Measurements from ENCODE around the gene TAP2.

Gene TAP2

DNA sequence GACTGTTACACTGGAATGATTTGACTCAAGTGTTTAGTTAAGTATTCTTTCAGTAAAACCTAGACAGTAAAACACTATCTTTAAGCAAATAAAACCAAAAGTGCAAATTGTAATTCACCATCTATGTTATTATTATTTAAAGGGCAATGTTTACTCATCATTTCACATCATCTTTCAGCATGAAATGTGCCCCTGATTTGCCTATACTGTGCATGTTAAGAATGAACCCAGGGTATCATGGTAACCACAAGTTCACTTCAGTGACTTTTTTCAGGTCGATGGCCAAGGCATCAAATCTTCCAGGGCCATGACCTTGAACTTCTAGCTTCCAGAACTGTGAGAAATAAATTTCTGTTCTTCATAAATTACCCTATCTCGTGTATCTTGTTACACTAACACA is 19.7 kb downstream of the TAP2 start:
- Histone ChIP-seq H3K4me1 (ENCODE audit: low read length) (peaks cover 36% of the 10 kb centered on the region), H3K79me2 (ENCODE audit: low read length) (no peaks in the 10 kb centered on the region), H3K27me3 (ENCODE audit: low read depth, low read length) (no peaks in the 10 kb centered on the region), H3K4me2 (ENCODE audit: low read length) (no peak overlapping the region), H3K9ac (ENCODE audit: low read length) (no peak overlapping the region), H4K20me1 (ENCODE audit: insufficient read depth, low read length) (no peaks in the 10 kb centered on the region), H3K36me3 (replicated peaks; ENCODE audit: low read depth, low read length) (peaks cover 13% of the 10 kb centered on the region), H3K4me3 (ENCODE audit: low read length) (no peak overlapping the region), H3K9me3 (ENCODE audit: insufficient read depth, low read length) (no peaks in the 10 kb centered on the region), H2AFZ (ENCODE audit: low read depth, low read length) (no peak overlapping the region), H3K27ac (ENCODE audit: low read length) (no peak overlapping the region)
- no peak for TF ChIP-seq EZH2phosphoT487 (IDR thresholded peaks at IDR 0.05; ENCODE audit: low read depth)
- TF ChIP-seq, protein P1, sequence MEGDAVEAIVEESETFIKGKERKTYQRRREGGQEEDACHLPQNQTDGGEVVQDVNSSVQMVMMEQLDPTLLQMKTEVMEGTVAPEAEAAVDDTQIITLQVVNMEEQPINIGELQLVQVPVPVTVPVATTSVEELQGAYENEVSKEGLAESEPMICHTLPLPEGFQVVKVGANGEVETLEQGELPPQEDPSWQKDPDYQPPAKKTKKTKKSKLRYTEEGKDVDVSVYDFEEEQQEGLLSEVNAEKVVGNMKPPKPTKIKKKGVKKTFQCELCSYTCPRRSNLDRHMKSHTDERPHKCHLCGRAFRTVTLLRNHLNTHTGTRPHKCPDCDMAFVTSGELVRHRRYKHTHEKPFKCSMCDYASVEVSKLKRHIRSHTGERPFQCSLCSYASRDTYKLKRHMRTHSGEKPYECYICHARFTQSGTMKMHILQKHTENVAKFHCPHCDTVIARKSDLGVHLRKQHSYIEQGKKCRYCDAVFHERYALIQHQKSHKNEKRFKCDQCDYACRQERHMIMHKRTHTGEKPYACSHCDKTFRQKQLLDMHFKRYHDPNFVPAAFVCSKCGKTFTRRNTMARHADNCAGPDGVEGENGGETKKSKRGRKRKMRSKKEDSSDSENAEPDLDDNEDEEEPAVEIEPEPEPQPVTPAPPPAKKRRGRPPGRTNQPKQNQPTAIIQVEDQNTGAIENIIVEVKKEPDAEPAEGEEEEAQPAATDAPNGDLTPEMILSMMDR (IDR thresholded peaks at IDR 0.05; ENCODE audit: low read depth, low read length) = no peak

DNA sequence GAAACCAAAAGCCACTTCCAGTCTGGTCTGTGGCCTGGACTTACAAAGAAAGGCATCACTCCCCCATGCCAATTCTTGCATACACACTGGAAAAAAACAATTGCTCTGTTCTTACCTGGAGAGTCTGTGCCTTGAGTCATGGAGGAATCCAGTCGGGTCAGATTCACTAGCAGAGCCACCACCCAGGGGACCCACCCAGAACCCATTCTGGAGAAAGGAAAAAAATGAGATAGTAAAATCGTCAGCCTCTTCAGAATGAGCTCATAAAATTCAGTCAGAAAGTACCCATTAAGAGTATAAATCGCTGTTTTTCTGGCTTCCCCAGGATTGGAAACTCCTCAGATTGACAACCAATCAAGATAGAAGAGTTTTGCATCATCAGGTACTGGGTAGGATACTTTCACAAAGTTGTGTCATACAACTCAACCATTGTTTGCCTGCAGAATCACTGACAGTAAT is 21.8 kb downstream of the TAP2 start, which contains the start of gene HLA-DOB:
HLA-DOB (minus strand) TSS at position 257 of the 459 bp plus-strand sequence; CDS start at position 206, 51 bp downstream.
- Histone ChIP-seq H3K79me2 (ENCODE audit: low read length) (no peaks in the 10 kb centered on the region), H3K27ac (ENCODE audit: low read length) (peak within 1 kb of the TSS; percentile 79), H3K36me3 (replicated peaks; ENCODE audit: low read depth, low read length) (peaks cover 13% of the 10 kb centered on the region), H3K9me3 (ENCODE audit: insufficient read depth, low read length) (no peaks in the 10 kb centered on the region), H3K9ac (ENCODE audit: low read length) (peak within 1 kb of the TSS; percentile 60), H3K27me3 (ENCODE audit: low read depth, low read length) (no peaks in the 10 kb centered on the region), H3K4me3 (ENCODE audit: low read length) (peak within 1 kb of the TSS; percentile 76), H3K4me2 (ENCODE audit: low read length) (peak within 1 kb of the TSS; percentile 93), H3K4me1 (ENCODE audit: low read length) (peaks cover 33% of the 10 kb centered on the region), H4K20me1 (ENCODE audit: insufficient read depth, low read length) (no peaks in the 10 kb centered on the region), H2AFZ (ENCODE audit: low read depth, low read length) (peak within 1 kb of the TSS; percentile 91)
- no peak for TF ChIP-seq EZH2phosphoT487 (IDR thresholded peaks at IDR 0.05; ENCODE audit: low read depth)
- TF ChIP-seq, protein P1 (IDR thresholded peaks at IDR 0.05; ENCODE audit: low read depth, low read length) = no peak

DNA sequence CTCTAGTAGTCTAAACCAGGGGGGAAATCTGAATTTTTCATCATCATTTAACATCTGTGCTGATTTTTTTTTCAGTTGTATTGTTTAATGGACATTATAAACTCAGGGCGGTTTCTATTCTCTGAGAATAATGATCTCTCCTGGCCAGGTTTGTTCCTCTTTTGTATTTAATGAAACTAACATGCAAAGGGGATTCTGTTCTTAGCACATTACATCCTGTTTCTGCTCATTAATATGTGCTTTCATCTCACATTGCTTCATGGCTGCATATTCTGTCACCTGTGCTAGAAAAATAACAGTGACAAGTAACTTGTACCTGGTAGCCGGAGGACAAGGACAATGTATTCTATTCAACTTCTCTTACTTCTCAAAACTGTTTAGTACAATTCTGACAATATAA is 22.5 kb downstream of the TAP2 start:
- Histone ChIP-seq H3K4me2 (ENCODE audit: low read length) (peak overlapping the region; percentile 93), H3K4me3 (ENCODE audit: low read length) (peak overlapping the region; percentile 76), H3K36me3 (replicated peaks; ENCODE audit: low read depth, low read length) (peaks cover 13% of the 10 kb centered on the region), H3K9me3 (ENCODE audit: insufficient read depth, low read length) (no peaks in the 10 kb centered on the region), H2AFZ (ENCODE audit: low read depth, low read length) (no peak overlapping the region), H3K4me1 (ENCODE audit: low read length) (peaks cover 26% of the 10 kb centered on the region), H3K9ac (ENCODE audit: low read length) (peak overlapping the region; percentile 60), H3K27ac (ENCODE audit: low read length) (peak overlapping the region; percentile 79), H3K27me3 (ENCODE audit: low read depth, low read length) (no peaks in the 10 kb centered on the region), H4K20me1 (ENCODE audit: insufficient read depth, low read length) (no peaks in the 10 kb centered on the region), H3K79me2 (ENCODE audit: low read length) (no peaks in the 10 kb centered on the region)
- TF ChIP-seq, protein P1 (IDR thresholded peaks at IDR 0.05; ENCODE audit: low read depth, low read length) = no peak
- TF ChIP-seq EZH2phosphoT487 (IDR thresholded peaks at IDR 0.05; ENCODE audit: low read depth) = no peak

DNA sequence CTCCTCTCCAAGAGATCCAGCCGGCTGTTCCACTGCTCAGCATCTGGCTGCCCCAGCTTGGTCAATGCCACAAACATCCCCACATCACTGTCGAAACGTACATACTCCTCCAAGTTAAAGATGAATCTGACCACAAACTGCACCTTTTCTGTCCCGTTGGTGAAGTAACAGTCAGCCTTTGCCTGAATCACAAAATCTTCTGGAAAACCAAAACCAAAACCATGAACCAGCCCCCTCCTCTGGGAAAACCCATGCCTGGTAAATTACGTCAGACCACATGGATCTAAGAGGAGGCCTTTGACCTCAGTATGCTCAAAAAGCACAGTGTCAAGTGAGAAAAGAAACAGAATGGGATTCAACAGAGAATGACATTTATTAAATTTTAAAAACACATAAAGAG is 23.4 kb downstream of the TAP2 start:
- TF ChIP-seq, protein P1 (IDR thresholded peaks at IDR 0.05; ENCODE audit: low read depth, low read length) = no peak
- no peak for TF ChIP-seq EZH2phosphoT487 (IDR thresholded peaks at IDR 0.05; ENCODE audit: low read depth)
- Histone ChIP-seq H3K9ac (ENCODE audit: low read length) (peak overlapping the region; percentile 40; the same call in 1 of the 2 replicates), H3K27me3 (ENCODE audit: low read depth, low read length) (no peaks in the 10 kb centered on the region), H4K20me1 (ENCODE audit: insufficient read depth, low read length) (no peaks in the 10 kb centered on the region), H3K36me3 (replicated peaks; ENCODE audit: low read depth, low read length) (peaks cover 13% of the 10 kb centered on the region), H3K4me1 (ENCODE audit: low read length) (peaks cover 26% of the 10 kb centered on the region), H3K9me3 (ENCODE audit: insufficient read depth, low read length) (no peaks in the 10 kb centered on the region), H3K79me2 (ENCODE audit: low read length) (no peaks in the 10 kb centered on the region), H3K4me2 (ENCODE audit: low read length) (peak overlapping the region; percentile 93), H3K4me3 (ENCODE audit: low read length) (peak overlapping the region; percentile 76; the same call in 1 of the 2 replicates), H3K27ac (ENCODE audit: low read length) (peak overlapping the region; percentile 79; the same call in 1 of the 2 replicates), H2AFZ (ENCODE audit: low read depth, low read length) (no peak overlapping the region)
